NCI-H1436 treated with DMSO at 0.1 percent for 48 hours (cell line): ENCODE data around the gene TAF4B.
"Not testable (repeated sequence)": the region's sequence is repeated elsewhere in the genome, so short reads cannot be mapped to it uniquely, and the experiment has no call there.

Experiments
- DNase-seq: peaks from one replicate; lab custom pipeline; 2025; lab: John Stamatoyannopoulos, UW

Gene TAF4B

DNA sequence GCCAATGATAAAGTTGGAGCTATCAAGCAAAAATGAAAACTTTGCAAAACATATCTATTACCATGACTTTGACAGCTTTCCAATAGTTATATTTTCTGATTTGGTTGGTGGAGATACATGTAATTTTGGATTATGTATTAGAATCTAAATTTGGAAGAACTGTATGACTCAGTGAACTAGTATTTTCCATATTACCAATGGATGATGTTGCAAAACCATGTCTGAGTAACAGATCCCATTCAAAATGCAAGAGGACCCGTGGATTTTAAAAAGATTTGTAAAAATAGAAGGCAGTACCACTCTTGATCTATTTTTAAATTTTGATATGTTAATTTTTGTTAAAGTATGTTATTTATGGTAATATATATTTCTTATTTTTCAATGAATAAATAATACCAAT is 83.0 kb downstream of the TAF4B start:
- DNase-seq: no peak

DNA sequence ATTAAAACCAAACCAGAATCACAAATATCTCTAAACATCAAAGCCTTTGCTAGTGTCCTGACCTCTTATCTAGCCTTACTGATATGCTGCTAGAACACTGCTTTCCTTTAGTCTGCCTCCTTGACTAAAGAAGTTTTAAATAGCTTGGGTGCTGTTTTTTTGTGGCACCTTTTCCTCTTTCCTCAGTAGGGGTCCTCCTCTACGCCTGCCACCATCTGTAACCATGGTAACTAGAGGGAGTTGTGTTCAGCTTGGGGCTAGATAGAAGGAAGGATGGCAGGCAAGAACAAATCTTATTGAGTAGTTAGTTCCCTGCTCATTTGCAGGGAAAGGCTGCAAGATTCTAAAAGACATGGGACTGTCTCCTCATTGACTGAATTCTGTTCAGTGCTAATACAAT is 86.0 kb downstream of the TAF4B start:
- no peak for DNase-seq

DNA sequence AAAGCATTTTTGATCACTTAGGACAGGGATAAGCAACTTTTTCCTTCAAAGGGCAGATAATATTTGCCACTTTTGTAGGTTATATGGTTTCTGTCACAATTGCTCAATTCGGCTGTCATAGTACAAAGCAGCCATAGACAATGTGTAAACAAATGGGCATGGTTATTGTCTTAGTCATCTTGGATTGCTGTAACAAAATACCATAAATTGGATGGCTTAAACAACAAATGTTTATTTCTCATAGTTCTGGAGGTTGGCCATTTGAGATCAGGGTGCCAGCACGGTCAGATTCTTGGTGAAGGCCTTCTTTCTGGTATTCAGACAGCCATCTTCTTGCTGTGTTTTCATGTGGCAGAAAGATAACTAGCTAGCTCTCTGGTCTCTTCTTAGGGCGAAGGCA is 91.2 kb downstream of the TAF4B start:
- no peak for DNase-seq

DNA sequence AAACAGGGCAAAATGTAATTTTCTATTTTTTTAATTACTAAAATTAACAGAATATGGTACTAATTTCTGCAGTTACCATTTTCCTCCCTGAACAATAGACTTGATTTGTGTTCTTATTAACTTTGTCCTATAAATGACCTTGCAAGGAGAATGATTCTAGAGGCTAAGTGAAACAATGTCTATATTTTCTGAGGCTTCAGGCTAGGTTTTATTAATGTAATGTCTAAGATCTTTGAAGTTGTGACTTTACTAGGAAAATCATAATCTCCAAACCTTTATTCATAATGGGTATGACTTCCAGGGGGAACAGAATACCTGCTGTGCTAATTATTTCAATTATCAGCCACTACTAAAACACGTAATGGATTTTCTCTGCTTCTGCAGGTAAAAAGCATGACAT is 94.4 kb downstream of the TAF4B start:
- no peak for DNase-seq

DNA sequence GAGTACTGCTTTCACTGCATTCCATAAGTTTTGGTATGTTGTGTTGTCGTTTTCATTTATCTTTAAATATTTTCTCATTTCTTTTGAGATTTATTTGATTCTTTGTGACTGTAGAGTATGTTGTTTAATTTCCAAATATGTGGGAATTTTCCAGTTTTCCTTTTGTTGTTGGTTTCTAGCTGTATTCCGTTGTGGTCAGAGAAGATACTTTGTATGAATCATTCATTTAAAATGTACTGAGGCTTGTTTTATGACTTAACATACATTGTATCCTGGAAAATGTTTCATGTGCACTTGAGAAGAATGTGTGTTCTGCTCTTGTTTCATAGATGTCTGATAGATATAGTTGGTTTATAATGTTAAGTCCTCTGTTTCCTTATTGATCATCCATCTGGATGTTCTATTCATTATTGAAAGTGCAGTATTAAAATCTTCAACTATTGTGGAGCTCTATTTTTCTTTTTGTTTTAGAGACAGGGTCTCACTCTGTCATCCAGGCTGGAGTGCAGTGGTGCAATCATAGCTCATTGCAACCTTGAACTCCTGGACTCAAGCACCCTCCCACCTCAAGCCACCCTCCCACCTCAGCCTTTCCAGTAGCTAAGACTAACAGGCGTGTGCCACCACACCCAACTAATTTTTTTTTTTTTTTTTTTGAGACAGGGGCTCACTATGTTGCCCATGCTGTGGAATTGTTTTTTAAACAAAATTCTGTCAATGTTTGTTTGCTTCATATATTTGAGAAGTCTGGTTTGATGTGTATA is 96.8 kb downstream of the TAF4B start:
- DNase-seq: no peak

DNA sequence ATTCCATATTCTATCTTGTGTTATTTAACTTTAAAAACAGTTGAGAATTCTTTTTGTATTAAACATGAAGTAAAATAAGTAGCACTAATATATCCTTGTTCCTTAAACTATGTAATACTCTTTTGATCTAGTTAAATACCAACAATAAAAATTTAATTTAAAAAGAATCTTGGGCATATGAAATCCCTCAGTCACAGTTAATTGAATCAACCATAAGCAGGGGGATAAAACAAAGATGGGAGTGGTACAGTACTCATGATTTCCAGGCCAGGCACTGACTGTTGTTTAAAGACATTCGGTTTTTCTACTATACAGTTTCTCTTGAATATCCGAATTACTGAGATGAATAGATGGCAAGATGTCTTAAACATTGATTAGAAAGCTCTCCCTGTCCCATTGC is 99.5 kb downstream of the TAF4B start:
- DNase-seq: no peak

DNA sequence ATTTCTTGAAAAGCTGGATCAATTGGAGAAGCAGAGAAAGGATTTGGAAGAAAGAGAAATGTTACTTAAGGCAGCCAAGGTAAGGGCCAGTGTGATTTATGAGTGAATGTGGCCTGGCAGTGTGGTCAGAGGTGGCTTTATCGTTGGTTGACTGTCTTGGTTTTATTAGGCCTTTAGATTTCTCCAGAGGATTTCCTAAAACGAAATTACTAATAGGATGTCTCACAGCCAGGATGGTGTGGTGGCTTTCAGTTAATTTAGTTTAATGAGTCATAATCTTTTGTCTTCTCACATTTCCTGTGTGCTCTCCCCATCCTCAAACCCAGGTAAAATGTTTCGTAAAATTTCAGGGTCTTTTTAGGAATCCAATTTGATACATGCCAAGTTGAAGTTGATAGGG is 100.8 kb downstream of the TAF4B start:
- DNase-seq: no peak

DNA sequence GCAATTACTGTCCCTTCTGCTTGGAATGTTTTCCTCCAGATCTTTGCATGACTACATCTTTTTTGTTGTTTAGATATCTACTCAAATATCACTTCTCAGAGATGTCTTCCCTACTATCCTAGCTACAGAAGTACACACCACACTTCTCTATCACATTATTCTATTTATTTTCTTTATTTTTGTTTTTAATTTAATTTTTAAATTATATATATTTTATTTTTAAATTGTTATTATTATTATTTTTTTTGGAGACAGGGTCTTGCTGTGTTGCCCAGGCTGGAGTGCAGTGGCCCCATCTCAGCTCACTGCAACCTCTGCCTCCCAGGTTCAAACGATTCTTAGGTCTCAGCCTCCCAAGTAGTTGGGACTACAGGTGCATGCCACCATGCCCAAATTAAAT is 106.7 kb downstream of the TAF4B start:
- DNase-seq: no peak

DNA sequence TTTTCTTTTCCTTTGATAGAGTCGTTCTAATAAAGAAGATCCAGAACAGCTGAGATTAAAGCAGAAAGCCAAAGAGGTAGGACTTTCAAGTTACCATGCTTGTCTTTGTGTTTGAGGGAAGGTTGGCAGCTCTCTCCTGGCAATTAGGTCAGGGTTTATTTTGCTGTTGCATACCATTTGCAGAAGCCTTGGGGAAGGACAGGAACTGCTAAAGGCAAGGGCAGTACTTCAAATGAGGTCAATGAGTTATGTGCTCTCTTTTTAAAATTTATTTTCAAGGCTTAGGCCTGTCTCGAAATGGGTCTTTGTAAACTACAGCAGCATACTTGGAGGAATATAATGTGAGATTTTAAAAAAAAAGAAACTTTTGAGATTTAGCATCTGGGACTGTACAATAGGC is 108.9 kb downstream of the TAF4B start:
- no peak for DNase-seq

DNA sequence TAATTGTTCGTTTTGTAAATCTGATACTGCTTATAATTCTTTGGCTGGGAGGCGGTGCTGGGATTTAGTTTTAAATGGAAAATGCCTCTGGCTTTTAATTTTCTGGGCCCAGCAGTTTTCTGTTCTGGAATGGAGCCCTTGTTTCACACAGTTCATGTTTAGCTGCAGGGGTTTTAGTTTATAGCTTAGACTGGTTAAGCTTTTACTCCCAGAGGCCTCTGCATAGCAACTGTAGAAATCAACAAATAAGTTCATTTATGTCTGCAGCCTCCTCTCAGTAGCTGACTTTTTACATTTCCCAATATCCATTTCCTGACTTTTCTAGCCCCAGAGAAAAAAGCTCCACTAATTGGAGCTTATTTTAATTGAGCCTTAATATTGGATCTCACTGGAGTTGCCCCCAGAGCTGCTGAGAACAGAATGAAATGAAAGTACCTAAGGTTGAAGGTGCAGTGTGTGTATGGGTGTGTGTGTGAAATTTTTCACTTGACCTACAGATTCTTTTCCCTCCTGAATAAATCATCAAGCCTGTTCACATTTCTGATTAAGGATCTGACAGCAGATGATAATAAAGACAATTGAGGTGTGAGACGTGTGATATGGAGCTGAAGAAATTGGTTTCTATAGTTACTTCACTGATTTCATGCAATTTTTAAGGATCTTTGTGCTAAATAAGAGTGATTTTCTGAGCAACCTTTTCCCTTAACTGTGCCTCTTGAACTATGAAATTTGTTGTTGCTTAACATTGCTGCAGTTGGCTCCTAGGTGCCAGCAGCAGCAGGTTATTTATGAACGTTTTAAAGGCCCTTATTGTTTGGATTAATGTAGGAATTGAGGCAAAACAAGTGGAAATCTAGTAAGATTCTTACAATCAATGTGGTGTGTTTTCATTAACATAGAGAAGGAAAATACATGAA is 109.6 kb downstream of the TAF4B start:
- no peak for DNase-seq

DNA sequence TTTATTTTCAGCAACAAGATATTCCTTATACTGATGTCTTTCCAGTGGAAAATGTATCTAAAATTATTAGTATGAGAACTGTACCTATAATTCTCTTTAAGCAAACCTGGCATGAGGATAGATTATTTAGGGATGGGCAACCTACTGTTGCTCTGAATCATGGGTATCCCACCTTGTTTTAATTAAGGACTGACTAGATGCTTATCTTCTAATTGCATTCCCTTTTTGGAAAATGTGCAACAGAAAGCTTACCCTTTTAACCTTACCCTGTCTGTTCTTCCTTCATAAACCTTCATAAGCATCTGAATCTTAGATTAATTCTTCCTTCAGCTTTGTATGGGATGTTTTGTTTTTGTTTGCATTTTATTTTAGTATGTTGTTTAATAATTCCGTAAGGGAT is 110.3 kb downstream of the TAF4B start:
- no peak for DNase-seq

DNA sequence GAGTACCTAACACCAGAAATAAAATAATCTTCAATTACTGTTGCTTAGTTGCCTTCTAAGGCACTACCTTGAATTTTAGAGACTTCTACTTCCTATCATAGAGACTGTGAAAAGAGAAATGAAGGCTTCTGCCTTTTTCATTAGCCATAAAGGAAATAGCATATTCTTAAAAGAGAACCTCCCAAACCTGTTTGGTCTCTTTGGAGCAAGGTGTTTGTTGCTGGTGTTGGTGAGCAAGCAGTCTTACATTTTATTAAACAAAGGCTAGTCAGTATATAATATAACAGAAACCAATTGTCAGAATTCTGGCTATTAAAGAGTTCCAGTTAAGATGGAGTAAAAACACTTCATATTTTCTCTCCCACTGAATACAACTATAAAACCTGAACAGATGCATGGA is 116.4 kb downstream of the TAF4B start:
- no peak for DNase-seq

DNA sequence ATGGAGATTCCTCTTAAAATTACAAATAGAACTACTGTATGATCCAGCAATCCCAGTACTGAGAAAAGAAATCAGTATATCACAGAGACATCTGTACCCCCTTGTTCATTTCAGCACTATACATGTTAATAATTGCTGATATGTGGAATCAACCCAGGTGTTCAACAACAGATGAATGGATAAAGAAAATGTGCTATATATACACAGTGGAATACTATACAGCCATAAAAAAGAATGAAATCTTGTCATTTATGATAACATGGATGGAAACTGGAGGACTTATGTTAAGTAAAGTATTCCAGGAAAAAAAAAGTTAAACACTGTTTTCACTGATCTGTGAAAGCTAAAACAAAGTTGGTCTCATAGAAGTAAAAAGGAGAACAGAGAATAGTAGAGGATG is 124.7 kb downstream of the TAF4B start:
- no peak for DNase-seq

DNA sequence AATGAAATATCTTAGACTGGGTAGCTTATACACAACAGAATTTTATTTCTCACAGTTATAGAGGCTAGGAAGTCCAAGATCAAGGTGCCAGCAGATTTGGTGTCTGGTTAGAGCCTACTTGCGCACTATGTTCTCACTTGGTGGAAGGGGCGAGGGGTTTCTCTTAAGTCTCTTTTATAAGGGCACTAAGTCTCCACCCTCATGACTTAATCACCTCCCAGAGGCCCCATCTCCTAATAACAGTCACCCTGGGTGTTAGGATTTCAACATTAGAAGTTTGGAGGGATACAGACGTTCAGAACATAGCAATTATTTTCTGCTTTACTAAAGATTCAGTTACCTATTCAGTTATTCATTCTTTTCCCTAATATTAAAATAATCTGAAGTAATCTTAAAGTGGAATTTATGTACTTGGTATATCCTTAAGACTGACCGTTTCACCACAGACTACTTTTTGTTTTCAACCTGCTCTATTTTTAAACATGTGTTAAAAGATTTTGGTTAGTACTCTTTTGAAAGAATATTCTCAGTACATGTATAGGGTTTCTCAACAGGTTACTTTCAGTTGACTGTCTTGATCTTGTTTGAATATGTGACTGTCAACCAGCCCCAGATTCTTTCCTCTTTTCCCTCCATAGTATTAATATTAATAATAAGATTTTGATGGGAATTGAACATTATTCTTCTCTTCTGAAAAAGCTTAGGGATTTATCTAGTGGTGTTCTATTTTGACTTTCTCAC is 130.0 kb downstream of the TAF4B start:
- DNase-seq: no peak

DNA sequence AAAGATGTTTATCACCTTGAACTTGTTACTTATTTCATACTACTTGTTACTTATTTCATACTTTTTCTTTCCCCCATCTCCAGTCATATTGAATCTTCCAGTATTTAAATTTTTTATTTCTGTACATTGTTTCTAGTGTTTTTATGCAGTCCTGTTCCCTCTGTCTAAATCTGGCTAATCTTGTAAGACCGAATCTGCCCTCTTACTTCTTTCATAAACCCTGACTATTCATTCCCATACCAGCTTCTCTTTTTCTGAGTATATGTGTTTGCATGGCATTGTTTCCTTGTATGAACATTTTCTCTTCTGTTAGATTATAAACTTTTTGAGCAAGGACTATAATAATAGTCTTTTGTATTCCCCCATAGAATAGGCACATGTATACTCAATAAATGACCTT is 131.7 kb downstream of the TAF4B start:
- DNase-seq: no peak

DNA sequence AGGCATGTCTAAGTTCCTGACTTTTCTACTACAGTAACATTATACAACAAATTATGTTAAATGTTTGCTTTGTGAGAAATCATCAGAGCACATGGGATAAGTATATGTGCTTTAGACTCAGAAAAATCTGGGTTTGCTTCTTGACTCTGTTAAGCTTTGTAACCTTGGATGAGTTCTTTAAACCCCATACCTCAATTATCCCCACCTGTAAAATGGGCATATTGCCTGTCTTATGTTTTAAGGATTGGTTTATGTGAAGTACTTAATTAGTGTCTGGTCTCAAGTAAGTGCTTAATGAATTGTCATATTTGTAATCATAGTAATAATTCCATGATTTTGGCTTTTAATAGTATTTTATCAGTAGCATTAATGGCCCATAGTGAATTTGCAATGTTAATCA is 135.8 kb downstream of the TAF4B start:
- DNase-seq: no peak

DNA sequence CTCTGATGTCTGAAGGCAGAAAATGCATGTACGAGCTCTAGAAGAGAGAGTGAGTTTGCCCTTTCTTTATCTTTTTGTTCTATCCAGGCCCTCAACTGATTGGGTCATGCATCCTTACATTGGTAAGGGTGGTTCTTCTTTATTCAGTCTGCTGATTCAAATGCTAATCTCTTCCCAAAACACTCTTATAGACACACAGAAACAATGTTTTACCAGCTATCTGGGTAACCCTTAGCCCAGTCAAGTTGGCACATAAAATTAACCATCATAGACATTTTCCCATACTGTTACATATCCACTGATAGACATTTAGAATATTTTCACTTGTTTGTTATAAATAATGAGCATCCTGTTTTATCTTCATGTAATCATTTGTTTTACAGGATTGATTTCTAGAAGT is 141.2 kb downstream of the TAF4B start:
- no peak for DNase-seq

DNA sequence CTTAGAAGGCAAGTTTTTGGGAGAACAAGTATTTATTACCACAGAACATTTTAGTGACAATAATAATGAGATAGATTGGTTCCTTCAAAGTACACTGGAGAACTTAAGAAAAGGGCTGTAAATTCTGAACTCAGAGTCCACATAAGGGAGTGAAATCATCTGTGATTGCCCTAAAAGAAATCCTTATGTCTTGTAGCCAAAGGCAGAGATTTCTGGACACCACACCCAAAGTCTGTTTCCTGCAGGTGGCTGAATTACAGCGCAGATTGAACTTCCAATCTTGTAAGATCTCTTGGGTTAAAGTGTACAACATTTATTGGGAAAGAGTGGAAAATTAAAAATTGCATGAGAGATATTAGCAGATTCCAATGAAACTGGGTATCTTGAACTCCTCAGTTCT is 143.8 kb downstream of the TAF4B start:
- DNase-seq: no peak

DNA sequence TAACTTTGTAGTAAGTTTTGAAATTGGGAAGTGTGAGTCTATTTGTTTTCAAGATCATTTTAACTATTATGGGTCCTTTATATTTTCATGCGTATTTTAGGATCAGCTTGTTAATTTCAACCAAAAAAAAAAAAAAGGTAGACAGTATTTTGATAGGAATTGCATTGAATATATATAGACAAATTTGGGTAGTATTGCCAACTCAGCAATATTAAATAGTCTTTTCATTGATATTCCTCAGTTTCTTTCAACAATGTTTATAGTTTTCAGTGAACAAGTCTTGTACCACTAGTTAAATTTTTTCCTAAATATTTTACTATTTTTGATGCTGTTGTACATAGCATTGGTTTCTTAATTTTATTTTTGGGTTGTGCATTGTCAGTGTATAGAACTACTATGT is 149.9 kb downstream of the TAF4B start:
- DNase-seq: no peak

DNA sequence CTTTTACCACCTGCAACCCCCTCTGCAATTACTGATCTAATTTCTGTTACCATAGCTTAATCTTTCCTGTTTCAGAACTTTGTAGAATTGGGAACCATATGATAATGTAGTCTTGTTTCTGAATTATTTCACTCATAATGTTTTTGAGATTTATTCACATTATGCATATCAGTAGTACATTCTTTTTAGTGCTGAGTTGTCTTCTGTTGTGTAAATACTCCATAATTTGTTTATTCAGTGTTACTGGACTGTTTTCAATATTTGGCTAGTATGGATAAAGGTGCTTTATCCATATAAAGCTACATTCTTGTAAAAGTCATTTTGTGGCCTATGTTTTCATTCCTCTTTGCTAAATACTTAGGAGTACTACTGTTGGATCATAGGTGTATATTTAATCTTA is 152.5 kb downstream of the TAF4B start:
- no peak for DNase-seq

DNA sequence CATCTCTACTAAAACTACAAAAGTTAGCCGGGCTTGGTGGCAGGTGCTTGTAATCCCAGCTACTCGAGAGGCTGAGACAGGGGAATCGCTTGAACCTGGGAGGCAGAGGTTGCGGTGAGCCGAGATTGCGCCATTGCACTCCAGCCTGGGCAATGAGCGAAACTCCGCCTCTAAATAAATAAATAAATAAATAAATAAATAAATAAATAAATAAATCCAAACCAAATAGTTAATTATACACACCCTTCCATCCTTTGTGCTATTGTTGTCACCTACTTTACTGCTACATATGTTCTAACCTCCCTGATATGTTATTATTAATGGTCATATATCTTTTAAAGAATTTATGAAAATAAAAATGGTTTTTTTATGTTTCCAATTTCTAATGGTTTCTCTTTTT is 155.3 kb downstream of the TAF4B start:
- DNase-seq: not testable (repeated sequence)

DNA sequence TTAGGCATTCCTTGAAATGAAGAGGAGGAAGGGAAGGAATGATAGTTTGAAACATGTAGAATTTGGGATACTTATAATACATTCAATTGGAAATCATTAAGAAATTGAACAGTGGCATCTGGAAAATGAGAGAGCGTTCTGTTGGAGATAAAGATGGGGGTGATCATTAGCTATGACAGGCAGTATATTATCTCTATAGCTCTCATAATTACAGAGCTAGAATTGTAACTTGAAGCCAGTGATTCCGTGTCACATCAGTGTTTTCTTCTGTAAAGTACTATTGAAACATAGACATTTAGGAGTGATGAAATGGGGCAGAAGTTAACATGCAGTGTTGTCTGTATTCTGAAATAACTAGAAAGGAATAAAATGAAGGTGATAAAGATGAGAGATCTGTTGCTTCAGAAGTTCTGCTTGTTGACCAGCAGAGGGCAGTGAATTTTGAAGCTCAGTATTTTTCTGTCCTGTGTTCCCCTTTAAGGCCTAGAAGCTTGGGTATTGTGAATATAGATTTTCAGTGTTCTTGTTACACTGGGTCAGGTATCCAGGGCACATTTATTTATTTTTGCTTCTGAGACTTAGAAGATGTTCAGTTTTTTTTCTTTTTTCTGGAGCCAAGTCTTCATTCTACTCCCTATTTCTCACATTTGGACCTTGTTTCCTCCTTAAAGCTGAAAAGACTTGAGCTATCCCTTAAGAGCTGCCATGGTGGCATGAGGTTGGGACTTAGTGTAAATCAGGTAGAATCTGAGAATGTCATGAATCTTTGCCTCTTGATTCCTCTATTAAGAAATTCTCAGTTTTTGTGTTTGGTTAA is 157.4 kb downstream of the TAF4B start:
- peak; percentile 28 for DNase-seq
